Ascending aorta (tissue), 2 donors: Measurements from ENCODE around the gene ALOX12. TPM values are rescaled to one million over a fixed set of nuclear protein-coding genes. Genes with fewer than 3 reads are reported as not detected.

Experiments used
- DNase-seq, 2 donors: peaks; one replicate each; pipeline ENCODE4 v3.0.0-alpha.2; 2019; ENCODE audit warnings: low spot score in 2 of 2
- H3K27ac ChIP-seq, 2 donors: fragments of 200-600 bp; sonication (generic); one replicate each; pipeline ENCODE4 v1.5.1; 2016 to 2017; ENCODE audit warnings: mild to moderate bottlenecking in 1 of 2
- H3K27me3 ChIP-seq: fragments of 200-600 bp; sonication (generic); one replicate; pipeline ENCODE4 v1.5.1; 2017
- H3K36me3 ChIP-seq, 2 donors: fragments of 200-600 bp; sonication (generic); one replicate each; pipeline ENCODE4 v1.5.1; 2016
- H3K4me1 ChIP-seq, 2 donors: fragments of 200-600 bp; sonication (generic); one replicate each; pipeline ENCODE4 v1.5.1; 2016 to 2017; ENCODE audit warnings: mild to moderate bottlenecking in 1 of 2
- H3K4me3 ChIP-seq, 2 donors: fragments of 200-600 bp; sonication (generic); one replicate each; pipeline ENCODE4 v1.5.1; 2016 to 2017; ENCODE audit warnings: mild to moderate bottlenecking in 1 of 2
- H3K9me3 ChIP-seq, 2 donors: fragments of 200-600 bp; sonication (generic); one replicate each; pipeline ENCODE4 v1.5.1; 2016
- CTCF ChIP-seq, 3 experiments: fragments of 200-600 bp in 2 of 3; fragments of 450-650 bp in 1 of 3; sonication (generic) in 2 of 3; IDR thresholded peaks; one replicate each; pipeline ENCODE4 v1.5.1; 2016 to 2019; ENCODE audit warnings: antibody characterized with exemption in 3 of 3, mild to moderate bottlenecking in 1 of 3, moderate library complexity in 1 of 3
- intact Hi-C: fragments of 100-400 bp; cut with DNase I; formaldehyde crosslinking; loops from one replicate; pipeline ENCODE4 v1.15.1; 2023
- total RNA-seq: library from RNA; depleted of rRNA; stranded (reverse); fragments of >200 nt; gene quantifications from one replicate; pipeline ENCODE4 v1.1.0, GENCODE V29; 2016

ALOX12 gene
- total RNA-seq, 1 donor from 2014 or later, result not detected

- H3K4me1 ChIP-seq, result peaks cover 10 to 33% of the 10 kb centered on the region in 2 donors
- H3K36me3 ChIP-seq, result peaks cover 6 to 8% of the 10 kb centered on the region in 2 donors
- H3K4me3 ChIP-seq, result peak overlapping the region in 1 of 2 donors; percentile 56
- DNase-seq, result no peak
- intact Hi-C loops, result loop anchor here (5.0 kb wide), 2 partner anchors 109 to 179 kb away; no protein-coding TSS in a partner anchor
- H3K27ac ChIP-seq, result peak overlapping the region; percentile 61 to 75
- peaks cover 14% of the 10 kb centered on the region for H3K27me3 ChIP-seq
- no peak for TF ChIP-seq CTCF (IDR thresholded peaks at IDR 0.05)
- no peaks in the 10 kb centered on the region for H3K9me3 ChIP-seq
Measured at GRCh38 chr17:7020894-7021664, 25.2 kb downstream of the ALOX12 start.

- peak overlapping the region; percentile 31 to 56 for H3K4me3 ChIP-seq
- intact Hi-C loops, result loop anchor here (5.0 kb wide), 2 partner anchors 110 to 180 kb away; no protein-coding TSS in a partner anchor
- TF ChIP-seq CTCF (IDR thresholded peaks at IDR 0.05), result peak; percentile 91 to 98 (median 94)
- peak overlapping the region; percentile 61 to 75 for H3K27ac ChIP-seq
- no peaks in the 10 kb centered on the region for H3K9me3 ChIP-seq
- peaks cover 14% of the 10 kb centered on the region for H3K27me3 ChIP-seq
- H3K36me3 ChIP-seq, result peaks cover 0 to 1% of the 10 kb centered on the region in 2 donors
- DNase-seq, result peak in 1 of 2 donors; percentile 89
- peaks cover 10 to 28% of the 10 kb centered on the region in 2 donors for H3K4me1 ChIP-seq
Measured at GRCh38 chr17:7021993-7022778, 26.3 kb downstream of the ALOX12 start.

GRCh38 chr17:7022781-7023571, 27.1 kb downstream of the ALOX12 start, which contains the start of gene BCL6B:
TSS of gene BCL6B (plus strand) at chr17:7023050. CDS start at chr17:7023672, 622 bp downstream.
- TF ChIP-seq CTCF (IDR thresholded peaks at IDR 0.05), result no peak
- Histone ChIP-seq H3K4me3 (peak within 1 kb of the TSS; percentile 31 to 56), H3K27me3 (peaks cover 14% of the 10 kb centered on the region), H3K4me1 (peaks cover 2 to 20% of the 10 kb centered on the region in 2 donors), H3K36me3 (no peaks in the 10 kb centered on the region), H3K27ac (peak within 1 kb of the TSS; percentile 61 to 75), H3K9me3 (no peaks in the 10 kb centered on the region)
- intact Hi-C loops, result loop anchor here (5.0 kb wide), 2 partner anchors 111 to 181 kb away; no protein-coding TSS in a partner anchor
- peak in 1 of 2 donors; percentile 64 for DNase-seq

GRCh38 chr17:7023576-7024401, 27.9 kb downstream of the ALOX12 start:
- intact Hi-C loops, result loop anchor here (5.0 kb wide), 2 partner anchors 111 to 181 kb away; no protein-coding TSS in a partner anchor
- Histone ChIP-seq H3K4me1 (peaks cover 0 to 17% of the 10 kb centered on the region in 2 donors), H3K4me3 (peak overlapping the region in 1 of 2 donors; percentile 48), H3K36me3 (no peaks in the 10 kb centered on the region), H3K9me3 (no peaks in the 10 kb centered on the region), H3K27ac (peak overlapping the region; percentile 61 to 75), H3K27me3 (peaks cover 14% of the 10 kb centered on the region)
- peak; percentile 73 to 93 for DNase-seq
- TF ChIP-seq CTCF (IDR thresholded peaks at IDR 0.05), result no peak
